Heart right ventricle (tissue), 16 donors: ENCODE results near the gene ANKRD42. TPM values are rescaled to one million over a fixed set of nuclear protein-coding genes. Genes with fewer than 3 reads are reported as not detected.

Experiments used
- ATAC-seq, 8 donors: fragments of 200-7000 bp; cut with Tn5 transposase; one replicate each; pipeline ENCODE4 v1.9.1; 2020; ENCODE audit warnings: mild to moderate bottlenecking in 8 of 8, moderate library complexity in 8 of 8, moderate number of reproducible peaks in 1 of 8
- DNase-seq, 2 donors: peaks; one replicate each; pipeline ENCODE4 v3.0.0-alpha.2; 2020
- H3K27ac ChIP-seq, 10 donors: fragments of 200-600 bp; sonication (generic) in 2 of 10; one replicate each; pipeline versions ENCODE4 v1.5.0 to v1.8.0; 2020 to 2022; ENCODE audit warnings: mild to moderate bottlenecking in 3 of 10
- H3K27me3 ChIP-seq, 7 donors: fragments of 200-600 bp; one replicate each; pipeline ENCODE4 v1.8.0; 2021 to 2022; ENCODE audit warnings: mild to moderate bottlenecking in 2 of 7
- H3K36me3 ChIP-seq, 9 donors: fragments of 200-600 bp; sonication (generic) in 1 of 9; one replicate each; pipeline versions ENCODE4 v1.5.0 to v1.8.0; 2020 to 2022; ENCODE audit warnings: mild to moderate bottlenecking in 2 of 9
- H3K4me1 ChIP-seq, 9 donors: fragments of 200-600 bp; sonication (generic) in 1 of 9; one replicate each; pipeline versions ENCODE4 v1.5.0 to v1.8.0; 2020 to 2022; ENCODE audit warnings: mild to moderate bottlenecking in 4 of 9
- H3K4me3 ChIP-seq, 10 donors: fragments of 200-600 bp; sonication (generic) in 2 of 10; one replicate each; pipeline versions ENCODE4 v1.5.0 to v1.8.0; 2020 to 2022; ENCODE audit warnings: mild to moderate bottlenecking in 7 of 10, moderate library complexity in 2 of 10
- H3K9me3 ChIP-seq, 11 donors: fragments of 200-600 bp in 10 of 11; sonication (generic) in 2 of 11; one replicate each; pipeline versions ENCODE4 v1.5.0 to v1.8.0; 2013 to 2022; ENCODE audit warnings: mild to moderate bottlenecking in 2 of 11, control low read depth in 1 of 11, moderate library complexity in 1 of 11
- WGBS, 2 donors: extraction: QIAGEN DNeasy Blood & Tissue Kit; methylation state at CpG; one replicate each; pipeline ENCODE4 v1.1.7; 2013; ENCODE audit warnings: inconsistent platforms in 1 of 2; 5-methylcytosine and 5-hydroxymethylcytosine counted together
- intact Hi-C, 10 donors: fragments of 100-400 bp; cut with DNase I; formaldehyde crosslinking; loops; one replicate each; pipeline versions ENCODE4 v1.11.1 to v1.14.2; 2022
- polyA plus RNA-seq, 2 donors: library from polyadenylated mRNA; stranded (reverse); fragments of 200-250 nt; gene quantifications; one replicate each; pipeline ENCODE4 v1.2.3, GENCODE V29; 2013
- total RNA-seq, 10 donors: library from RNA; stranded (reverse); fragmentation: NEBNext Ultra II Directional in 3 of 10; extraction: Animal tissue kit (Norgen Biotek cat#: 25700) in 3 of 10; gene quantifications; one replicate each; pipeline versions ENCODE4 v1.2.1 to v1.2.4, GENCODE V29; 2021 to 2023
- TF ChIP-seq, protein P1 (sequence below), 9 donors: fragments of 200-600 bp; sonication (generic) in 2 of 9; IDR thresholded peaks; one replicate each; pipeline versions ENCODE4 v1.5.0 to v1.8.0; 2021 to 2022; ENCODE audit warnings: antibody characterized with exemption in 9 of 9, mild to moderate bottlenecking in 5 of 9, moderate library complexity in 1 of 9
- donor health status: Arrhythmogenic right ventricular cardiomyopathy.
- donor health status: ischemic (EF 13 %, LVEDD 7.1; RV severe dilation, severe dysfunction).
- donor health status: healthy with polysubstance abuse.
- donor health status: DM: no; HTN: yes; CAD: no.
- donor health status: DM: no; HTN: no; CAD: no.
- donor health status: ischemic (EF 25% LVEDD 6.9; RV normal size, moderate dysfunction).
- donor health status: ischemic (EF 25% LVEDD 5.7; RV mildly dilated, moderate dysfunction).
- donor health status: healthy.
- donor health status: DM: yes; HTN: yes; CAD: no.
- donor health status: Ischemic cardiomyopathy.
- donor health status: ischemic (EF 35%, LVEDD 5.7; RV mildly dilated, moderate dysfunction).
- donor health status: nonischemic (EF 11% LVEDD 7.7; RV severe dilation, severe dysfunction).
- donor health status: DM: yes; HTN: yes; CAD: no.
- donor health status: PGD.
- donor health status: ischemic (EF 29% LVEDD 5.4; RV normal size, mild dysfunction).
- donor health status: nonischemic (EF 23%, LVEDD 6.1; RV moderate dilation, normal function).

ANKRD42 gene
- total and polyA plus RNA-seq, 12 donors, result 2.0 to 10.7 (median 5.7) TPM

DNA sequence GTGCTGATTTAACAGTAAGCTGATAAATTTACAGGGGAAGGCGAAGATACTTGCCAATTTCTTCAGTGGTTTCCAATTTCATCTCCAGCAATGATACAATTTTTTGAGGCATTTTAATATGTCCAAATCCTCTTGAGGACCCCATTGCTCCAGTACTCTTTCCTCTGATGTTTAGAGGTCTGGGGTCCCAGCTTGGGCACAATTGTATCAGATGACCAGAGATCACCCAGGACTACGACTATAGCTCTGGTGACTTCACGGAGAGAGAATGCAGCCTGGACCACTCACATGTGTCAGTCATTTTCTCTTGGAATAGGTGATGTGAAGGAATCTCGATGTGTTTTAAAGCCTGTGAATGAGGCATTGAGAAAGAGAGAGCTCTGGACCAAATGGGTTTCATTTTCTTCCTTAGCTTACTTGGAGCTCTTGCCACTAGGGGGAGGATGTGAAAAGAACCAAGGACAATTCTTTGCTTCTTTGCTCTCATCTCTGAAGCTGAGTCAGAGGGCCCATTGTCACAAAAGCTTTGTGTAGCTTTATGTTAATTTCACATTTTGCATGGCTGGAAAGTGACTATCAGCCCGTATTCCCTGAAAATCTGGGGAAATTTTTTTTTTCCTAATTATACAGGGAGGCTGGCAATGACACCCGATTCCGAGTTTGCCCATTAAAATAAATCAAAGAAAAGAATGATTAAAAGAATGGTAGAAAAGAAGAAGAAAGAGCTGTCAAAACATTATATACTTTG is 99.4 kb downstream of the ANKRD42 start:
- DNase-seq, result peak in 1 of 2 donors; percentile 33
- H3K4me3 ChIP-seq, result peak overlapping the region in 1 of 10 donors; percentile 20
- H3K27ac ChIP-seq, result no peak overlapping the region
- no peaks in the 10 kb centered on the region for H3K36me3 ChIP-seq
- TF ChIP-seq, protein P1, sequence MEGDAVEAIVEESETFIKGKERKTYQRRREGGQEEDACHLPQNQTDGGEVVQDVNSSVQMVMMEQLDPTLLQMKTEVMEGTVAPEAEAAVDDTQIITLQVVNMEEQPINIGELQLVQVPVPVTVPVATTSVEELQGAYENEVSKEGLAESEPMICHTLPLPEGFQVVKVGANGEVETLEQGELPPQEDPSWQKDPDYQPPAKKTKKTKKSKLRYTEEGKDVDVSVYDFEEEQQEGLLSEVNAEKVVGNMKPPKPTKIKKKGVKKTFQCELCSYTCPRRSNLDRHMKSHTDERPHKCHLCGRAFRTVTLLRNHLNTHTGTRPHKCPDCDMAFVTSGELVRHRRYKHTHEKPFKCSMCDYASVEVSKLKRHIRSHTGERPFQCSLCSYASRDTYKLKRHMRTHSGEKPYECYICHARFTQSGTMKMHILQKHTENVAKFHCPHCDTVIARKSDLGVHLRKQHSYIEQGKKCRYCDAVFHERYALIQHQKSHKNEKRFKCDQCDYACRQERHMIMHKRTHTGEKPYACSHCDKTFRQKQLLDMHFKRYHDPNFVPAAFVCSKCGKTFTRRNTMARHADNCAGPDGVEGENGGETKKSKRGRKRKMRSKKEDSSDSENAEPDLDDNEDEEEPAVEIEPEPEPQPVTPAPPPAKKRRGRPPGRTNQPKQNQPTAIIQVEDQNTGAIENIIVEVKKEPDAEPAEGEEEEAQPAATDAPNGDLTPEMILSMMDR (IDR thresholded peaks at IDR 0.05), result peak; percentile 35 to 75 (median 68)
- no peaks in the 10 kb centered on the region for H3K27me3 ChIP-seq
- H3K4me1 ChIP-seq, result peaks cover 0 to 3% (median 0%) of the 10 kb centered on the region in 9 donors
- intact Hi-C loops, result loop anchor here (1.0 to 10.0 kb wide), 8 partner anchors 429 to 524 kb away; no protein-coding TSS in a partner anchor
- WGBS, 2 donors, result 43 to 48% methylated on average over 7 of the region's 7 CpGs
- no peaks in the 10 kb centered on the region for H3K9me3 ChIP-seq
- peak in 6 of 8 donors; percentile 51 to 77 (median 58) for ATAC-seq

DNA sequence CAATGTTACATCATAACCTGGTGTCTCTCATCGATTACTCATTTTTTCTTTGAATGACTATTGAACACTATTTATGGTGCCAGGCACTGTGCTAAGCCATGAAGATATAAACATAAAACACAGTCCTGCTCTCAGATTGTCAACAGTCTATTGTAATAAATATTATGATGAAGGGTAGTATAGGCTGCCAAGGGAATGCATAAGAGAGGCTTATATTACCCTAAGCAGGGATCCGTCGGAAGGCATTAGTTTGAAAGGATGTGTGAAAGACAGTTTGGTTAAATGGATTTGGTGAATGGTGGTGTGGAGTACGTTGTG is 99.9 kb downstream of the ANKRD42 start:
- H3K4me3 ChIP-seq, result no peak overlapping the region
- H3K4me1 ChIP-seq, result peaks cover 0 to 3% (median 0%) of the 10 kb centered on the region in 9 donors
- TF ChIP-seq, protein P1 (IDR thresholded peaks at IDR 0.05), result no peak
- H3K36me3 ChIP-seq, result no peaks in the 10 kb centered on the region
- DNase-seq (no peak), ATAC-seq (no peak)
- no peaks in the 10 kb centered on the region for H3K27me3 ChIP-seq
- intact Hi-C loops, result loop anchor here (1.0 to 10.0 kb wide), 7 partner anchors 429 to 524 kb away; no protein-coding TSS in a partner anchor
- no peaks in the 10 kb centered on the region for H3K9me3 ChIP-seq
- WGBS, 2 donors, result 80 to 83% methylated on average over 4 of the region's 4 CpGs
- no peak overlapping the region for H3K27ac ChIP-seq

DNA sequence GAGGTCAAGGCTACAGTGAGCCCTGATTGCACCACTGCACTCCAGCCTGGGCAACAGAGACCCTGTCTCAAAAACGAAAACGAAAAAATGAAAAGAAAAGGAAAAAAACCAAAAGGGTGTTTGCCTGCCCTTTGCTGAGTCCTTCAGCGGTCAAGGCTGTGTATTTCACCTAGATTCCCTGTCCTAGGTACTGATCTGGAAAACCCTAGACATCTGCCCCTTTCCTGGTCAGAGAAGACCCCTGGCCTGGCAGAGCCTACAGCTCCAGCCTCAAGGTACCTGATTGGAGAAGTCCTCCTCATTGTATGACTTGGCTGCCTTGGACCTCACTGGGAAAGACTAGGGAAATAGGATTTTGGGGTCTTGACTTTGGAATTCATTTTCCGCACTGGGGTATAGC is 100.7 kb downstream of the ANKRD42 start:
- TF ChIP-seq, protein P1 (IDR thresholded peaks at IDR 0.05), result no peak
- no peak overlapping the region for H3K4me3 ChIP-seq
- DNase-seq (no peak), ATAC-seq (no peak)
- no peaks in the 10 kb centered on the region for H3K27me3 ChIP-seq
- H3K36me3 ChIP-seq, result no peaks in the 10 kb centered on the region
- intact Hi-C loops, result loop anchor here in 8 of 10 donors (2.0 to 10.0 kb wide), 5 partner anchors 428 to 523 kb away; no protein-coding TSS in a partner anchor
- peaks cover 0 to 3% (median 0%) of the 10 kb centered on the region in 9 donors for H3K4me1 ChIP-seq
- H3K9me3 ChIP-seq, result no peaks in the 10 kb centered on the region
- no peak overlapping the region for H3K27ac ChIP-seq
- WGBS, 2 donors, result 92 to 97% methylated on average over 4 of the region's 4 CpGs

Other genes starting within 250 kb of the ANKRD42 start
- gene RAB30, start 121.8 kb upstream of the ANKRD42 start, total RNA-seq, result 10 to 100 TPM; 20.2 to 29.4 (median 22.0) TPM
- 1 to 10 TPM; 2.5 to 5.3 TPM for gene RAB30, start 121.8 kb upstream of the ANKRD42 start, polyA plus RNA-seq
- 10 to 100 TPM; 22.2 to 38.4 (median 28.7) TPM for gene PCF11, start 36.6 kb upstream of the ANKRD42 start, total RNA-seq
- gene PCF11, start 36.6 kb upstream of the ANKRD42 start, polyA plus RNA-seq, result 10 to 100 TPM; 14.7 to 29.3 TPM
- gene CCDC90B, start 92.7 kb downstream of the ANKRD42 start, total RNA-seq, result 10 to 100 TPM; 22.3 to 34.3 (median 28.2) TPM
- 10 to 100 TPM; 14.7 to 23.9 TPM for gene CCDC90B, start 92.7 kb downstream of the ANKRD42 start, polyA plus RNA-seq